Right atrium auricular region (tissue), 2 donors: ENCODE data around the gene PRF1. TPM values are rescaled to one million over a fixed set of nuclear protein-coding genes. Genes with fewer than 3 reads are reported as not detected.

Experiments used
- DNase-seq: peaks from one replicate; pipeline ENCODE4 v3.0.0-alpha.2; 2019; ENCODE audit warnings: low spot score
- H3K27ac ChIP-seq, 2 donors: fragments of 200-600 bp; sonication (generic); 1 replicate in 1 of 2; 2 replicates in 1 of 2; pipeline ENCODE4 v1.5.1; 2016 to 2019
- H3K27me3 ChIP-seq, 2 donors: fragments of 200-600 bp; sonication (generic); one replicate each; pipeline versions ENCODE4 v1.5.1 to v1.6.0; 2017 to 2019
- H3K36me3 ChIP-seq: fragments of 200-600 bp; sonication (generic); one replicate; pipeline ENCODE4 v1.5.1; 2016
- H3K4me1 ChIP-seq, 2 donors: fragments of 200-600 bp; sonication (generic); one replicate each; pipeline versions ENCODE4 v1.5.1 to v1.6.0; 2017 to 2019
- H3K4me3 ChIP-seq, 2 donors: fragments of 200-600 bp; sonication (generic); 1 replicate in 1 of 2; 2 replicates in 1 of 2; pipeline ENCODE4 v1.5.1; 2017 to 2019; ENCODE audit warnings: mild to moderate bottlenecking in 1 of 2, moderate library complexity in 1 of 2
- H3K9me3 ChIP-seq, 2 donors: fragments of 200-600 bp; sonication (generic); one replicate each; pipeline ENCODE4 v1.5.1; 2019
- CTCF ChIP-seq, 2 donors: fragments of 200-600 bp; sonication (generic); IDR thresholded peaks; one replicate each; pipeline ENCODE4 v1.5.1; 2019; ENCODE audit warnings: antibody characterized with exemption in 2 of 2
- total RNA-seq, 2 donors: library from RNA; depleted of rRNA; stranded (reverse); fragments of >200 nt; gene quantifications; one replicate each; pipeline ENCODE4 v1.1.0, GENCODE V29; 2016

Gene PRF1
- total RNA-seq, 2 donors from 2014 or later = 1.1 to 1.4 TPM

GRCh38 chr10:70589762-70590654 is 12.5 kb downstream of the PRF1 start:
- Histone ChIP-seq H3K27ac (peak overlapping the region; percentile 14 to 30), H3K4me1 (peaks cover 0 to 16% of the 10 kb centered on the region in 2 donors), H3K36me3 (no peaks in the 10 kb centered on the region), H3K27me3 (no peaks in the 10 kb centered on the region), H3K9me3 (no peaks in the 10 kb centered on the region), H3K4me3 (no peak overlapping the region)
- no peak for TF ChIP-seq CTCF (IDR thresholded peaks at IDR 0.05)
- no peak for DNase-seq

GRCh38 chr10:70588859-70589570 is 13.5 kb downstream of the PRF1 start:
- no peaks in the 10 kb centered on the region for H3K36me3 ChIP-seq
- peak overlapping the region; percentile 14 to 30 for H3K27ac ChIP-seq
- H3K27me3 ChIP-seq = no peaks in the 10 kb centered on the region
- TF ChIP-seq CTCF (IDR thresholded peaks at IDR 0.05) = no peak
- H3K9me3 ChIP-seq = no peaks in the 10 kb centered on the region
- no peak overlapping the region for H3K4me3 ChIP-seq
- DNase-seq = no peak
- H3K4me1 ChIP-seq = peaks cover 0 to 25% of the 10 kb centered on the region in 2 donors

- H3K36me3 ChIP-seq = no peaks in the 10 kb centered on the region
- peaks cover 0 to 33% of the 10 kb centered on the region in 2 donors for H3K4me1 ChIP-seq
- no peaks in the 10 kb centered on the region for H3K27me3 ChIP-seq
- no peak for TF ChIP-seq CTCF (IDR thresholded peaks at IDR 0.05)
- no peak overlapping the region for H3K4me3 ChIP-seq
- DNase-seq = no peak
- no peak overlapping the region for H3K27ac ChIP-seq
- no peaks in the 10 kb centered on the region for H3K9me3 ChIP-seq
Observed at GRCh38 chr10:70588255-70588654, 14.3 kb downstream of the PRF1 start.

- Histone ChIP-seq H3K36me3 (no peaks in the 10 kb centered on the region), H3K27me3 (no peaks in the 10 kb centered on the region), H3K4me3 (no peak overlapping the region), H3K9me3 (no peaks in the 10 kb centered on the region), H3K4me1 (peaks cover 0 to 36% of the 10 kb centered on the region in 2 donors), H3K27ac (no peak overlapping the region)
- no peak for DNase-seq
- TF ChIP-seq CTCF (IDR thresholded peaks at IDR 0.05) = no peak
Observed at GRCh38 chr10:70587045-70587658, 15.4 kb downstream of the PRF1 start.

DNA sequence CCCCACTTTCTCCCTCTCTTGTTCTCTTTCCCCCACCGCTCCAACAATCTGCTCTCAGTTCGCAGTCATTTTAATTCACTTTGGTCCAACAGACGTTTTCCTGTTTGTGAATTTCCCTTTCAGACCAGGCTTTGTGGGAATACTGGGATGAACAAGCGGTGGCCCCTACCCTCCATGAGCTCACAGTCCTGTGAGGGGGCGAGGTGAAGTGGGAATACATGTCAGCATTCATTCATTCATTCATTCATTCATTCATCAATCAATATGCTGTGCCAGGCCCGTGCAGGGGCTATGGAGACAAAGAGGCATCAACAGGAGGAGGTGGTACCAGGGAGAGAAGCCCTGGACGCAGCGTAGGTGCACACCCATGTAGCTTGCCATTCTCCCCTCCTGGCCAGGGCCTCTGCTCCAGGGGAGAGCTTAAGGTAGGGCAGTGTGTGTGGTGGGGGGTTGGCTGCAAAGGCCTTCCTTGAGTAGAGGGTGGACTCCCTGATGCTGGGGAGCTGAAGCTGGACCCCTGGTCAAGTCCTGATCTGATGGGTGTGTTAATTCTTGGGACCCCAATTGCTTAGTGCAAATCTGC is 16.1 kb downstream of the PRF1 start:
- Histone ChIP-seq H3K4me3 (no peak overlapping the region), H3K27ac (no peak overlapping the region), H3K36me3 (no peaks in the 10 kb centered on the region), H3K27me3 (no peaks in the 10 kb centered on the region), H3K9me3 (no peaks in the 10 kb centered on the region), H3K4me1 (peaks cover 0 to 36% of the 10 kb centered on the region in 2 donors)
- DNase-seq = no peak
- no peak for TF ChIP-seq CTCF (IDR thresholded peaks at IDR 0.05)
